Smooth muscle cell (in vitro differentiated cells): ENCODE measurements around the gene PITPNM1. TPM values are rescaled to one million over a fixed set of nuclear protein-coding genes. Genes with fewer than 3 reads are reported as not detected.

ENCODE experiments used
- DNase-seq: peaks from one replicate; lab custom pipeline; 2025; ENCODE audit not compliant: unreplicated experiment; lab: John Stamatoyannopoulos, UW
- H2AFZ ChIP-seq: fragments of 200-600 bp; sonication (generic); 2 replicates; pipeline ENCODE4 v1.6.0; 2016; ENCODE audit warnings: antibody characterized with exemption, low read depth, mild to moderate bottlenecking
- H3F3A ChIP-seq: fragments of 200-600 bp; sonication (generic); 2 replicates; pipeline ENCODE4 v1.6.0; 2017; ENCODE audit warnings: antibody characterized with exemption, low read depth
- H3K27ac ChIP-seq: fragments of 200-600 bp; sonication (generic); 2 replicates; pipeline ENCODE4 v1.5.1; 2016; ENCODE audit warnings: low read depth, mild to moderate bottlenecking
- H3K27me3 ChIP-seq: fragments of 200-600 bp; sonication (generic); 2 replicates; pipeline ENCODE4 v1.6.1; 2016; ENCODE audit warnings: low read depth, mild to moderate bottlenecking
- H3K36me3 ChIP-seq: fragments of 200-600 bp; sonication (generic); 2 replicates; pipeline ENCODE4 v1.5.1; 2016; ENCODE audit warnings: low read depth
- H3K4me1 ChIP-seq: fragments of 200-600 bp; sonication (generic); 2 replicates; pipeline ENCODE4 v1.5.1; 2016; ENCODE audit warnings: low read depth
- H3K4me2 ChIP-seq: fragments of 200-600 bp; sonication (generic); 2 replicates; pipeline ENCODE4 v1.6.0; 2016; ENCODE audit warnings: mild to moderate bottlenecking
- H3K4me3 ChIP-seq: fragments of 200-600 bp; sonication (generic); 2 replicates; pipeline ENCODE4 v1.5.1; 2016; ENCODE audit warnings: mild to moderate bottlenecking
- H3K79me2 ChIP-seq: fragments of 200-600 bp; sonication (generic); 2 replicates; pipeline ENCODE4 v1.6.0; 2016; ENCODE audit warnings: low read depth, mild to moderate bottlenecking
- H3K9ac ChIP-seq: fragments of 200-600 bp; sonication (generic); 2 replicates; pipeline ENCODE4 v1.6.0; 2016; ENCODE audit warnings: low read depth
- H3K9me3 ChIP-seq: fragments of 200-600 bp; sonication (generic); replicated peaks from 2 replicates; pipeline ENCODE4 v1.5.1; 2016; ENCODE audit warnings: low read depth
- H4K20me1 ChIP-seq: fragments of 200-600 bp; sonication (generic); 2 replicates; pipeline ENCODE4 v1.6.0; 2016; ENCODE audit warnings: low read depth
- CTCF ChIP-seq: fragments of 200-600 bp; sonication (generic); IDR thresholded peaks from 2 replicates; pipeline ENCODE4 v1.5.1; 2017; ENCODE audit warnings: borderline replicate concordance, mild to moderate bottlenecking, antibody characterized with exemption; ENCODE audit not compliant: insufficient read depth, poor library complexity, severe bottlenecking
- WGBS: methylation state at CpG from one replicate; pipeline ENCODE4 v1.1.7; 2016; ENCODE audit warnings: low lambda C conversion rate; 5-methylcytosine and 5-hydroxymethylcytosine counted together
- polyA plus RNA-seq: library from polyadenylated mRNA; unstranded; fragments of >200 nt; fragmentation: Nextera tagmentation; extraction: Ambion mirVana; gene quantifications from 2 replicates; pipeline ENCODE4 v1.2.1, GENCODE V29; 2016
- total RNA-seq: library from RNA; depleted of rRNA; stranded (reverse); fragments of >200 nt; gene quantifications from 2 replicates; pipeline ENCODE4 v1.2.3, GENCODE V29; 2014

Gene PITPNM1
- total and polyA plus RNA-seq, 2 experiments from 2014 or later, result 27.6 to 35.0 TPM

- Histone ChIP-seq H3K9ac (no peak overlapping the region), H3K9me3 (no peaks in the 10 kb centered on the region), H3K79me2 (no peaks in the 10 kb centered on the region), H3K27me3 (no peaks in the 10 kb centered on the region), H3K27ac (no peak overlapping the region), H3K4me3 (no peak overlapping the region), H3K36me3 (no peaks in the 10 kb centered on the region), H2AFZ (no peak overlapping the region), H3K4me1 (no peaks in the 10 kb centered on the region), H3K4me2 (no peak overlapping the region), H3F3A (no peaks in the 10 kb centered on the region), H4K20me1 (no peaks in the 10 kb centered on the region)
- TF ChIP-seq CTCF, result no peak
- DNase-seq, result no peak
- WGBS, result 93% methylated on average over 43 of the region's 46 CpGs
Measured at GRCh38 chr11:67492801-67493547, 12.2 kb downstream of the PITPNM1 start.

GRCh38 chr11:67492069-67492727 is 13.0 kb downstream of the PITPNM1 start:
- H3K4me1 ChIP-seq, result no peaks in the 10 kb centered on the region
- H3F3A ChIP-seq, result no peaks in the 10 kb centered on the region
- no peaks in the 10 kb centered on the region for H3K36me3 ChIP-seq
- no peak overlapping the region for H3K9ac ChIP-seq
- H2AFZ ChIP-seq, result no peak overlapping the region
- no peak for DNase-seq
- H3K79me2 ChIP-seq, result no peaks in the 10 kb centered on the region
- no peaks in the 10 kb centered on the region for H3K9me3 ChIP-seq
- H3K27ac ChIP-seq, result no peak overlapping the region
- TF ChIP-seq CTCF, result no peak
- H3K4me3 ChIP-seq, result no peak overlapping the region
- 96% methylated on average over 19 of the region's 19 CpGs for WGBS
- no peaks in the 10 kb centered on the region for H4K20me1 ChIP-seq
- H3K27me3 ChIP-seq, result no peaks in the 10 kb centered on the region
- H3K4me2 ChIP-seq, result no peak overlapping the region

- H4K20me1 ChIP-seq, result no peaks in the 10 kb centered on the region
- no peak overlapping the region for H3K4me3 ChIP-seq
- H3K27ac ChIP-seq, result no peak overlapping the region
- no peaks in the 10 kb centered on the region for H3K79me2 ChIP-seq
- no peak overlapping the region for H3K4me2 ChIP-seq
- DNase-seq, result no peak
- H2AFZ ChIP-seq, result no peak overlapping the region
- H3K4me1 ChIP-seq, result no peaks in the 10 kb centered on the region
- 97% methylated on average over 23 of the region's 24 CpGs for WGBS
- H3K9ac ChIP-seq, result no peak overlapping the region
- H3F3A ChIP-seq, result no peaks in the 10 kb centered on the region
- no peaks in the 10 kb centered on the region for H3K9me3 ChIP-seq
- TF ChIP-seq CTCF, result no peak
- no peaks in the 10 kb centered on the region for H3K36me3 ChIP-seq
- H3K27me3 ChIP-seq, result no peaks in the 10 kb centered on the region
Measured at GRCh38 chr11:67491276-67492068, 13.7 kb downstream of the PITPNM1 start.
